Measurements from ENCODE around the gene C11orf24.
"Not testable (repeated sequence)": the region's sequence is repeated elsewhere in the genome, so short reads cannot be mapped to it uniquely, and the experiment has no call there.

The C11orf24 gene

GRCh38 chr11:68298659-68299516 lies 27.1 kb upstream of the C11orf24 start:
- DNase-seq: no peak

- DNase-seq: peak; percentile 79
Observed at GRCh38 chr11:68297812-68298658, 26.3 kb upstream of the C11orf24 start.

- no peak for DNase-seq
Observed at GRCh38 chr11:68297494-68297811, 25.7 kb upstream of the C11orf24 start.

- DNase-seq: no peak
Observed at GRCh38 chr11:68297052-68297378, 25.2 kb upstream of the C11orf24 start.

- DNase-seq: no peak
Observed at GRCh38 chr11:68296344-68297051, 24.7 kb upstream of the C11orf24 start.

- DNase-seq: no peak
Observed at GRCh38 chr11:68295940-68296339, 24.2 kb upstream of the C11orf24 start.

GRCh38 chr11:68295271-68295670 lies 23.5 kb upstream of the C11orf24 start:
- no peak for DNase-seq

- no peak for DNase-seq
Observed at GRCh38 chr11:68293708-68294107, 21.9 kb upstream of the C11orf24 start.

- DNase-seq: no peak
Observed at GRCh38 chr11:68289456-68289855, 17.7 kb upstream of the C11orf24 start.

- DNase-seq: no peak
Observed at GRCh38 chr11:68287419-68287818, 15.6 kb upstream of the C11orf24 start.

GRCh38 chr11:68284588-68284987 lies 12.8 kb upstream of the C11orf24 start:
- not testable (repeated sequence) for DNase-seq

- DNase-seq: no peak
Observed at GRCh38 chr11:68282861-68283230, 11.1 kb upstream of the C11orf24 start.

- DNase-seq: peak; percentile 26
Observed at GRCh38 chr11:68282141-68282860, 10.5 kb upstream of the C11orf24 start.

GRCh38 chr11:68279676-68280075 lies 7.9 kb upstream of the C11orf24 start:
- no peak for DNase-seq

GRCh38 chr11:68276861-68277260 lies 5.1 kb upstream of the C11orf24 start:
- no peak for DNase-seq

- DNase-seq: no peak
Observed at GRCh38 chr11:68275721-68276507, 4.1 kb upstream of the C11orf24 start.

GRCh38 chr11:68274306-68274705 lies 2.5 kb upstream of the C11orf24 start:
- DNase-seq: no peak

- no peak for DNase-seq
Observed at GRCh38 chr11:68273026-68273738, 1.4 kb upstream of the C11orf24 start.

GRCh38 chr11:68271023-68271780 lies 571 bp downstream of the C11orf24 start:
- DNase-seq: peak; percentile 67

GRCh38 chr11:68270196-68271022 lies 1.4 kb downstream of the C11orf24 start:
- DNase-seq: no peak
